NCI-H2171 (cell line): ENCODE measurements around the gene PLAC9.
A peak's percentile ranks its signal among the peaks of the same experiment; 100 is the strongest.

Experiments used
- DNase-seq: peaks from one replicate; lab custom pipeline; 2025; lab: John Stamatoyannopoulos, UW

PLAC9 gene

DNA sequence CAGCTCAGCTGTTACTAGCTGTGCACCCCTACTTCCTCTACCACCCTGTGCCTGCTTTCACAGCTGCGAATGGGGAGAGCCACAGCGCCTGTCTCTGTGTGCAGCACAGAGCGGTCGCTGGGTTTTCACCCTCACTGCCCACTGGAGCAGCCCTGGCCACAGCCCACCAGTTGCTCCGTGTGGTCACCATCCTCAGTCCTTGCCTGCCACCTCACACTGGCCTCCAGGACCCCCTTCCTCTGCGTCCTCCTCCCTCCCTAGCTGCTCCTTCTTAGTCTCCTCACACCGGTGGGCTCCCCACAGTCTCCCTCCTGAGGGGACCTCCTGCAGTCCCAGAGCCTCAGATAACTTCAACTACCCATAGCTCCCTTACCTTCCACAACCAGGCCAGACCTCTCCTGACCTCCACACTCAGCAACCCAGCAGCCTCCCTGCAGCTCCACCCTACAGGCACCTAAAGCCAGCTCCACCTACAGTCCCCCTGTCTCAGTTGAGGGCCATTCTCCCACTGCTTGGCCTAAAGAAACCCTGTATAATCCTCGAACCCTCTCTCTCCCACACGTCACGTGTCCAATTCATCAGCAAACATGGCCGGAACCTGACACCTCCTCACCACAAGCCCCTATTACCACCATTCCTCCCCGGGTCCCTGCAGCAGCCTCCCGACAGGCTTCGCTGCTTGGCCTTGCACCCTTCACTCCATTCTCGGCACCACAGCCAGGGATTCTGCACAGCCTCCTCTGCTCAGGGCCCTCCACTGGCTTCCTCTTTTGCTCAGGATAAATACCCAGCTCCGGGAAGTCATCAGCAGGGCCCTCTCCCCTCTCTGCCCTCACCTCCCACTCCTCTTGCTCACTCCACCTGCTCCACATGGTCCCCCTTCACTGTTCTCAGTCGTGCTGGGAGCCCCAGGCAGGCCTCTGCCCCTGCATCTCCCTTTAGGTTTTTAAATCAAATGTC is 28.1 kb downstream of the PLAC9 start:
- no peak for DNase-seq

DNA sequence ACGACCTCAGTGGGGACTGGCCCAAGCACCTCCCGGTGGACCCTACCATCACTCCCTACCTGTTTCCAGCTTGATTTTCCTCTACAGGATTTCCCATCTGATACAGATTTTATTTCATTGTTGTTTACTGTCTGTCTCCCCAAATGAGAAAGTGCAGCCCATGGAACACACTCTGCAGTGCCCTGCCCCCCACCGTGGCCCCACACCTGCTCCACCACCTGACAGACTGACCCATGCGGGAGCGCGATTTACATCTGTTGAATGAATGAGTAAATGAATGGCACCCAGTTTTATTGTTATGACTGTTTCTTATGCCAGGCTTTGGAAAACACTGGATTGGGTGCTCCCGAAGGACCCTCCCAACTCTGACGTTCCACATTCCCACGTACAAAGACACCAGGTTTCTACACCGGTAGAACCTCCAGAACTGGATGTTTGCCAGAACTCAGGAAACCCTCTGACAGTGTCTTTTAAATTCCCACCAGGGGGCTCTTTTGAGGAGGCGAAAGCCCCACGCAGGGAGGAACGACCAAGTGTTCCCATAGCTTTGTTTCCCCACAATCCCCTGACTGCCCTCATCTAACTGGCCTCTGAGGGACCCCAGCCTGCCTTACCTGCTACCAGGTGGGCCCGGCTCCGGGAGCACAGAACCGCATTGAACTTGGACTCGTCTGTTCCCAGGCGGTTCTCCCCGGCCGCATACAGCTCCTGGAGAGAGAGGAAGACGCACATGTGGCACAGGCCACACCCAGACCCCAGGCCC is 29.0 kb downstream of the PLAC9 start:
- DNase-seq: no peak

DNA sequence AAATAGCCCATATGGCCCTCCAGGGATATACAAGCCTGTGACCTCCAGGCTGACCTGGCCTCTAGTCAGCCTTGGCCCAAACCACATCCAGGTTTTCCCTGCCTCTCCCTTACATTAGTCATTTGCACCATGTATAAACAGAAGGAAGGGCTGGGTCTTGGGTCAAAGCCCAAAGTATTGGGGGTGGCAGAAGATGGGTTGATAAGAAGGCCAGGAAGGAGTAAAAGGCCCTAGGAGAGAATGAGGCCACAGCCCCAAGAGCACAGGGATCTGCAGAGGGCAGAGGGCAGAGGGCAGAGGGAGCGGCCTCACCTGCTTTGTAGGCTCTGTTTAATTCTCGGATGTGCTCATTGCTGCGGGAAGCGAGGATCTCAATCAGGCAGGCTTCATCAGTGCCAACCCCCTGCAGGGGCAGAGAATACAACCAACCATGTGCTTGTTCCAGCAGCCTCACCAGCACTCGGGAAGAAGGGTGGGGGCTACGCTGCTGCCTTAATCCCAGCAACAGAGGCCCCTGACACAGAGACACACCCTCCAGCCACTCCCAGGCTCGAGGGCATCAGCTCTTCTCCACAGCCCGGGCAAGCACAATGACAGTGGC is 31.3 kb downstream of the PLAC9 start:
- DNase-seq: no peak

DNA sequence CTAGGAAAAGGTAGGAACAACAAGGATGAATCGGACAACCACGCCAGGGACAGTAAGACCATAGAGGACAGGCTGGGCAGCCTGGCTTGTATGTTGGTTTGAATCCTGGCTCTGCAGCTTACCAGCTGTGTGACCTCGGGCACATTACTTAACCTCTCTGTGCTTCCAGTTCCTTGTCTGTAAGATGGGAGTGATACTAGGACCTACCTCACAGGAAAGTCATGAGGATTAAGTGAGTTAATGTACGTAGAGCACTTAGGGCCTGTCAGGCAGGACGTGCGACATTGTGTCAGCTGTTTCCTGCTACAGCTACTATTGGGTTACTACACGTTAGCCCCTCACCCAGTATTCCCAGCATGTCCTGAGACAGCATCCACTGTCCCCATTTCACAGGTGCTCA is 32.1 kb downstream of the PLAC9 start:
- no peak for DNase-seq

DNA sequence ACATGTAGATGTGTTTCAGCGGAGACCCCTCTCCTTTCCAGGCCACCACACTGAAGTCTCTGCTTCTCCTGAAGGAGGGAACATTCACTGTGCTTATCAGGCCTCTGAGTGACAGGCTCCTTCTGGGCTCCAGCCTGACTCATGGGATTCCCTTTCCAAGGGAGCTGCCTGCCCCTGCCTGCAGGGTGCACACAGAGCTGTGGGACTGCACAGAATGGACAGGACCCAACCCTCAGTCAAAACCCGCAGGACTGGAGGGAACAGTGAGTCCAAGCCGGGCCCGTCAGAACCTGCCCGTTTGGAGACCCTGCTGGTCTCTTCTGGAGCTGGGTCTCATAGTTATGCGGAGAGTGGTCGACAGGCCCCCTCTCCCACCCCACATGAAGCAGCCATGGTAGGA is 32.6 kb downstream of the PLAC9 start:
- DNase-seq: no peak

DNA sequence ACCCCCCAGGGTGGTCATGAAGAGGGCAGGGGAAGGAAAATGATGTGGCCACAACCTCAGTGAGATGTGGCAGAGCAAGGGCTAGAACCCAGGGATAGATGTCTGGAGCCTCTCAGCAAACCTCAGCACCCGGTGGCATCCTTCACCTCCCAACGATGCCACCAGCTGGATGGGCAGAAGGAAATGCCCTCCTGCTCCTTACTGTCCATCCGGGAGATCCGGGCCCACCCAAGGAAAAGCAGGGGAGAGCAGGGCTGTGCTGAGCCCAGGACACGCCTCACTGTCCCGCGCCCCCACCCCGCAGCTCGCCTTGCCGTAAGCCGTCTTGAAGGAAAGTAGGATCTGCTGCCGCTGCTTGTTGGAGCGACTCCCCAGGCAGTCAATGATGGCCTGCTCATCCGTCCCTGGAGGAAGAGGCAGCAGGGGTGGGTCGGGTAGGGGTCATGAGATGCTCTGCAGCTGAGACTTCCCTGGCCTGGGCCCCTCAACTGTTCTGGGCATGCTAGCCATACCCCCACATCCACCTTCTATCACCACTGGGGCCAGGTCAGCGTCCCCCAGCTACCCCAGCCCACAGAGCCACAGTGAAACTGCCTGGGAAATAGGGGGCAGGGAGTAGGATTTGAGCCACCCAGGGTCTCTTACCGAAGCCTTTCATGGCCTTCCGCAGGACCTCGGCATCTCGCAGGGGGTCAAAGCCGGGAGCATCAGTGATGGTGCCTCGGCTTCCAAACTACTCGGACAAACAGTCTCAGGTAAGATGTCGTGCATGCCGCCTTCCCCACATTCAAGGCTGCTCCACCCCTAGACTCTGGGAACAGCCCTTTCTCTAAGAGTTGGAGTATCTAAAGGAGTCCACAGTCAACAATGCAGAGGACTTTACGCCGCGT is 34.3 kb downstream of the PLAC9 start:
- DNase-seq: no peak

DNA sequence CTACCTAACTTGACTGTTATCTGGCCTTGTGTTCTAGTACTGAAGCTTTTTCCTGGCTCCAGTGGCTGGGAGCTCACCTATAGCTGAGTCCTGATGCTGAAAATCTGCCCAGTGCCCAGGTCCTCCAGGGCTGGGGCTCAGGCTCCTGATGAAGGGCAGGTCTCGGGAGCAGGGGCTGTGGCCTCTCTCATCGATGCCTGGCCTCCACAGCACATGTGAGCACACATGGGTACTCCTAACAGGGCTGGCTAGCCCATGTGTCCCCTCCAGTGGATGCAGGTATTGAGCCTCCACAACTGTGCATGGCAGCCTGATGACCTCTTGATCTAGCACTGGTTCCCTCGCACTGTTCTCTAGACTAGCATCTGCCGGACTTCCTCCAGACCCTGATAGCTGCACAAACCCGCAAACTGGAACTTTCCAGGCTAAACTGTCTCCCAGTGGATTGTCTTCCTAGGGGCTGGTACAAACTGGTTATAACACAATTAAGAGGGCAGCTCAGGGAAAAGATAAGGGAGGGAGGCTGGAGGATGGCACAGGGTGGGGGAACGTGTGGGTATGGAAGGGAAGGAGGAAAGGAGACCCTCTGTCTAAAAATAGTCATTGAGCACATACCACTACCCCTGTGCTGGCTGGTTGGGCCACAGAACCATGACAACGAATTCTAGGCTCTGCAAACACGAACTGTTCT is 35.1 kb downstream of the PLAC9 start:
- no peak for DNase-seq

DNA sequence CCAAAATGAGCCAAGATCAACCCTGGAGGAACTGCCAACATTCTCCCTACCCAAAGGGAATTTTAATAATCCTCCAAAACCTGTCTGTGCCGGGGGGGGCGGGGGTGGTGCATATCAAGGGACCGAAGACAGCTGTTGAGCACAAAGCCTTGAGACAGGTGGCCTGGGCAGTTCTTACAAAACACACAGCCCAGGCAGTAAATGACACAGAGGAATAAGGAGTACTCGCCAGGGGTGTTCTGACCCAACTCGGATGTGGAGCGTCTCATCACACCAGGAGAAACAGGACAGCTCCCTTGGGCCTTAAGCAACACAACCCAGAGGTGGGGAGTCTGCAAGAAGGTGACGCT is 35.6 kb downstream of the PLAC9 start:
- no peak for DNase-seq

DNA sequence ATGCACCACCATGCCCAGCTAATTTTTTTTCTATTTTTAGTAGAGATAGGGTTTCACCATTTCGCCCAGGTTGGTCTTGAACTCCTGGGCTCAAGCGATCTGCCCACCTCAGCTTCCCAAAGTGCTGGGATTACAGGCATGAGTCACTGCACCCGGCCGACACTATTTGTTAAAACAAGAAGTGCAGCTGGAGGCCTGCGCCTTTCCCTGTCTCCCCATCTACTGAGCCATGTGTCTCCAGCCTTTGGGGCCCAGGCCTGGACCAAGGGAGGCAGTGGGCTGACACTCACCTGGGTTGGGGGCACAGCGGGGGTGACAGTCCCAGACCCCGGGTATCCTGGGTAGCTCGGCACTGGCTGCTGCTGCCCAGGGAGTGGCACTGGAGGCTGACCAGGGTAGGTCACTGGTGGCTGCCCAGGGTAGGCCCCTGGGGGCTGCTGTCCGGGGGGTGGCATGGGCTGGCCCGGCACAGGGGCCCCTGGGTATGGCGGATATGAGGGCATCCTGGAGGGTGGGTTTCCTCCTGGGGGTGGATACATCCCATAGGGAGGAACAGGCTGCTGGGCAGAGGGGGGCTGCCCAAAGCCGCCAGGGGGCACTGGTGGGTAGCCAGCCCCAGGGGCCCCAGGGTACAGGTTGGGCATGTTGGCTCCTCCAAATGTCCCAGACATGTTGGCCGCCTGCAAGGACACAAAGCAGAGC is 36.3 kb downstream of the PLAC9 start:
- DNase-seq: no peak

DNA sequence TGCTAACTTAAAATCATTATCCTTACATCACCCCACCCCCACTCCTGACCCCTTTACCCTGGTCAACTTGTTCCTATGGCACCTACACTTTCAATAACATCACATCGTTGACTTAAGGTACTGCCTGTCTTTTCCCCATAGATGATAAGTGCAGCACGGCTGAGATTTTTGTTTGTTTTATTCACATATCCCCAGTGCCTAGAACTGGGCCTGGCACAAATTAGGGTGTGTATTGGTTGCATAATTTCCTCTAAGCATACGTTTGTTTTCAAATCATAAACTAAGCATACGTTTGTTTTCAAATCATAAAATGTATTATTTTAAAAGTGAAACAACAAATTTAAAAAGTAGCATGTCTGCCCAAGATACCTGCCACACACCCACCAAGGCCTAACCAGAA is 37.5 kb downstream of the PLAC9 start:
- DNase-seq: no peak

DNA sequence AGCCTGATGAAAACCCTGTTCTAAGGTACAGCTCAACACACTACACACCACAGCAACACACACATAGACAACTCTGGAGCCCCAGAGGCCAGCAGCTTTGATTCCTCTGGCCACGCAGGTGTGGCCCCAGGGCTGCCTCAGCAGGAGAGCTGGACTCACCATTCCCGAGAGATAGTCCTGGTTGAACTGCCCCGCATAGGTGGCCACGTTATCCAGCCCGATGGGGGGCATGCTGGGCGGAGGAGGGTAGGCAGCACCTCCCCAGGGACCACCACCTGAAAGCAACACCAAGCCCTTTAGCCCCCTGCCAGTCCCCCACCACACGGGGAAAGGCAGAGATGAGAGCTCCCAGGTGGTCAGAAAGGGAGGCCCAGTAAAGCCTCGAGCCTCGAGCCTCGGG is 38.1 kb downstream of the PLAC9 start:
- no peak for DNase-seq

DNA sequence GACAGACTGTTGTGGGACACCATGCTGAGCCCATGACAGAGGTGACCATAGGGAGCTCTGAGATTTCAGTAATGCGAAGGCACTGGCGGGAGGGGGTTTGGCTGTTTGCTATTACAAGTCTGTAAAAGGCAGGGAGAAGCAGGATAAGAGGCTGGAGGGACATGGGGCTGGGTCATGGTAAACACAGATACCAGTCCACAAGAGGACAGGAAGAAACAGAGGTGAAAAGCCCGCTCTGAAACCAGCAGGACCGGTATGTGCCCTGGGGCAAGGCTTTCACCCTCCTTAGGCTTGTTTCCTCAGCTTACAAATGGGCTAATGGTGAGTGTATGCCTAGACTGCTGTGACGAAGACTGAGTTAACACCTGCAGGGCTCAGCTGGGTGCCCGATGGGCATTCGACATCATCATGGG is 38.7 kb downstream of the PLAC9 start:
- DNase-seq: no peak

DNA sequence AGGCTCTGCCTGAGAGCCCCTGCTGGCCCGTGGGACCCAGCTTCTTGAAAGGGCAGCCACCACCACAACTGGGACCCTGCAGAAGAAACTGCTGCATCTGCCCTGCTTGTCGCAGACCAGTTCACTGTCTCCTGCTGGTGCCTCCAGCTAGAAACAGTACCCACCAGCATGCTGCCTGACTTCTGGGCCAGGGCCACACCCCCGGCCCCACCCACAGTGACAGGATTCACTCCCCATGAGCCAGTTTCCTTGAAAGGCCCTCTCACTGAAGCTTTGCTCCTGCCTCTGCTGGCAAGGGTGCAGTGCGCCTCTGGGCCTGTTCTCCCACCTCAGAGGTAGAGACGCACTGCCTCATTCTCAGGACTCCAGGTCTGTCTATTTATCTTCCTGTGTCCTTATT is 40.4 kb downstream of the PLAC9 start:
- DNase-seq: no peak

DNA sequence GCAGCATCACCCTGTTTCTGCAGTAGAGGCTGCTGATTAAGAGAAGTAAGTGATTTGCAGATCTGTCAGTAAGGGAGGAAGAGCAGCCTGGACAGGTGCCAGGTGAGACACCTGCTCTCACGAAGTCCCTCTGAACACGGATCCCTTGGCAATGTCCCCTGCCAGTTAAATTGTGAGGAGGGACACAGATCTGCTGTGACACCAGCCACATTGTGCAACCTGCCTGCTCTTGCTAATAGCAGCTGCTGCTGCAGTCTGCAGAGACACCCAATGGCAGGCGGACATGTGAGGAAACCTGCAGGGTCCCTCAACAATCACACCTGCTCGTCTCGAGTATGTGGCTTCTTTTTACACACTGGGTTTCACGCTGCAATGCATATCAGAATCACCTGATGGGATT is 40.9 kb downstream of the PLAC9 start:
- DNase-seq: peak; percentile 60

DNA sequence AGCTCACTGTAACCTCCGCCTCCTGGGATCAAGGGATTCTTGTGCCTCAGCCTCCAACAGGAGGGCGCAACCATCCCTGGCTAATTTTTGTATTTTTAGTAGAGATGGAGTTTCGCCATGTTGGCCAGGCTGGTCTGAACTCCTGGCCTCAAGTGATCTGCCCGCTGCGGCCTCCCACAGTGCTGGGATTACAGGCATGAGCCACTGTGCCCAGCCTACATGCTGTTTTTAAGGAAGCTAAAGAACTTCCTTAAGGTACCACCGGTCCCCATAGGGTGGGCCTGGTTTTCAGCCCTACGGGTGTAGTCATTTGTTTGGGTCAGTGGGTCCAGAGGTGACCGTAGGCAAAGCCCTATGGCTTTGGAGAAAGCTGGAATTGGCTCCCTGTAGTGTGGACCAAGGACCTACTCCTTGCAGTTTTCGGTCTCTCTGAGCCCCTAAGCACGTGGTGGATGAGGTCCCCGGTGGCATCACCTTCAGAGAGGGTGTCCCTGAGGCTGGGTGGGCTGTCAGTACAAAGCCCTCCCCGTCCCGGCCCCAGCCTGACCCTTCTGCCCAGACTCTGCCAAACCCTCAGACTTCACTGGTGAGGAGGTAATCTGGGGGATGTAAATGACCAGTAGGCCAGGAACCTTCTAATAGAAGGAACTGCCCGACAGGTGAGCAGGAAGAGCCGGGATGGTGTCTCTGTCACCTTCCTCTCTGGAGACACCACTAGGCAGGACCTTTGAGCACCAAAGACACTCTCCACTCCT is 42.3 kb downstream of the PLAC9 start:
- DNase-seq: no peak

DNA sequence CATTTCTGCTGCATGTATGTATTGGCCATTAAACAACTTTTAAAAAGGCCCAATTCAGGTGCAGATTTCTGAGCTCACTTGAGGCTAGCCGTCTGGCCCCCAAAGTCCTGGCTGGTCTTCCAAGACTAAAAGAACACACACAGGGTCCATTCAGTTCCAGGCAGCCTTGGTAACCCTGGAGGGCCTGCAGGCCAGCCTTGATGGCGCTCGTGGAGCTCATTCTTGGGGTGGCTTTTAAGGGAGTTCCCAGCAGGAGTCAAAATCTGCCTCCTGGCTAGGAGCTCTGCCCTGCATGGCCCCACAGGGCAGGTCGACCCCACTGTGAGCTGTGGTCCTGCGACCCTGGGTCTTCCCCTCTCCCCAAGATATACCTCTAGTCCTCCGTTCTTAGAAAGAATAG is 44.0 kb downstream of the PLAC9 start:
- DNase-seq: no peak

DNA sequence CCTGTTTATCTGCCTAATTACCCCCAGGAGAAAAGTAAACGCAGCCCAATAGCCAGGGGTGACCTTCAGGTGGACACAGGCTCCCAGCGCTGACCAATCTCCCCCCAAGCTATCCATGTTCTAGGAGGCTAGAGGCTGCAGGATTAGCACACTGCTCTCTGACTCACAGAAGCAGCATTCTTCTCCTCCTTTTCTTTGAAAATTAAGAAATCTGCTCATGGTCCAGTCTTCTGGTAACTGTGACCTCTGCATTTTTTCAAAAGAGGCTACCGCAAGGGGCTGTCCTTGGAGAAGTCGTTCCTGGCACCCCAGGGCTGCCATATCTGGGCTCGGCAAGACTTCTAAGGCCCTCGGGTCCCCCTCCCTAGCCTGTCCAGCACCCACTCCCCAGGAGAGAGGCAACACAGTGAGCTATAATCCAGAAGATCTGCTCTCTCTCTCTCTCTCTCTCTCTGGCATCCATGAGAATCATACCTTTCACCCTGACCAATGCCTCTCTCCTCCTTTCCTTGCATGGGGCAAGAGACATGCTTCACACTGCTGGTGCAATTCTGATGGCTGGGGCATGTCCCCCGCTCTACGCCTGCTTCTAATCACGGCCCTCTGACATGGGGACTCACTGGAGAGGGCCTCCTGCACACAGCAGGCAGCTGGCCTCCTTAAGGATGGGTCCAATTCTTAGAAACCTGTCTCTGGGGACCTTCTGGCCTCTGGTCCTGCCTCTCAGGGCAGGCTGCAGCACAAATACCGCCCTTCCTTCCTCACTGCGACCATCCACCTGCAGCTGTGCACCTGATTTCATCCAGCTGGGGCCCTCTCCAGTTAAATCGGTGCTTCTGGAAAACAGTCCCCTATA is 45.5 kb downstream of the PLAC9 start:
- DNase-seq: no peak

DNA sequence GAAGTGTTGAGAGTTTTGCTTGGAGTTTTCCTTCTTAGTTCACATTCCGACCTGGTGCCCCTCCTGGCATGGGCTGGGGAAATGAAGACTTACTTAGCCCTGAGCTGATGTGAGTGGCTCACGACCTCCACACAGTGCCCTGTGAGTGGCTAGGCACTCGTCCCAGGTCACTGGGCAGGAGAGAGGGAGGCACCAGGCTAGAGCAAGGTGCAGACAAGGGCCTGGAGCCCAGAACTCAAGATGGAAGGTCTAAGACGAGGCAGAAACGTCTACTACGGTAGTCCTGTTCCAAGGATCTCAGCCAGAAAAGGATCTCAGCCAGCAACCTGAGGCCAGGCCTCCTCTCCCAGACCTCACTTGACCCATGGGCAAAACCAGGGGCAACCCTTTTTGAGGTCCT is 50.5 kb downstream of the PLAC9 start:
- no peak for DNase-seq

DNA sequence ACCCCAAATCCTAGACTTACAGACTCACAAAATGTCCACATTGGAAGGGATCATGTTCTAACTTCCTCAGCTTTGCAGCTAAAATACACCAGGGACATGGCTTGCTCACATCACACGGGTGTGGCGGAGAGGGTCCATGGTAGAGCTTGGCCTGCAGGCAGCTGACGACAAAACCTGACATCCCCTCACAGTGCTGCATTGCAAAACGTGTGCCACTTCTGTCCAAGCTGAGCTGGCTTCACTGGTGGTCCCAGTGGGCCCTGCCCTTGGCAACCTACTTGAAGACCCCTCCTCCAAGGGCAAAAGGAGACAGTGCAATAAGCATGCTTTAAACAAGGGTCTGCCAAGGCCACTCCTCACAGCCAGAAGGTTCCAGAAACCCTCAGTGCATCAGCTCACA is 50.9 kb downstream of the PLAC9 start:
- DNase-seq: no peak
